ENCODE measurements around the gene TCFL5.

The TCFL5 gene

DNA sequence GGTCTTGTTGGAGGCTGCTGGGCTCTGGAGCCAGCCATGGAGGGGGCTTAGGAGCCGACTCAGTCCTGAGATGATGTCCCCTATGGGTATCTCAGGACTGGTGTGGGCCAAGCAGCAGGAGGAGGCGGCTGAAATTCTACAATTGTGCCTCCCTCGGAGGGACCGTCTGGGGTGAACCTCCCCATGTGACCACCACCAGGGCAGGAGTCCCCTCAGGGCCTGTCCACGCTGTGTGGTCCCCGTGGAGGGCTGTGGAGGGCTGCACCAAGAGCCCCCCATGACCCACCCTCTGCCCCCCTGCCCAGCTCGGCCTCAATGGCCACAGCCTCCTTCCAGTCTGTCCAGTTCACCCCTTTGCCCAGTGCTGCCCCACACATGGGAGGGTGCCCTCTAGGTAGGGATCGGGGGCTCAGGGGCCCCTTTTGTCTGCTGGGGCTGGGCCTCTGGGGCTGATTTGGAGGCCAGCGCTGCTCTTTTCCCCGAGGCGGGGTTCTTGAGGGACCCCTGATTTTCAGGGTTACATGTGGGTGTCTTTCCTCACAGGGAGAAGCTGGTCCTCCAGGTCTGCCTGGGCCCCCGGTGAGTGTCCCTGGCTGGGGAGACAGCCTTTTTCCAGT lies 43.5 kb downstream of the TCFL5 start:
- H3K9me3 ChIP-seq (ENCODE audit: control insufficient read depth, insufficient read depth, low read depth, low read length): no peaks in the 10 kb centered on the region
- TF ChIP-seq GLIS1 (tag by site-specific recombination; IDR thresholded peaks at IDR 0.05) (peak; percentile 96), GLIS2 (tag by site-specific recombination; IDR thresholded peaks at IDR 0.05) (peak; percentile 64), ZNF529 (tag by site-specific recombination; IDR thresholded peaks at IDR 0.05; ENCODE audit: insufficient replicate concordance) (no peak)
- CTCF ChIA-PET: interaction anchor here (0.6 kb wide), 1 partner anchor 144 kb away, joined by 4 read pairs; no protein-coding TSS in a partner anchor
- no peak overlapping the region for H3K4me3 ChIP-seq (ENCODE audit: low read depth, low read length)
- H3K4me1 ChIP-seq (ENCODE audit: control insufficient read depth, insufficient read depth, low read length): peaks cover 6% of the 10 kb centered on the region; the same call in 1 of the 2 replicates
- H3K36me3 ChIP-seq (ENCODE audit: control insufficient read depth in 2 of 2, insufficient read depth in 1 of 2, low read length in 2 of 2): peaks cover 0 to 3% of the 10 kb centered on the region in 2 experiments; a peak in 1 of 3 replicates
- no peak overlapping the region; the same call in 1 of the 2 replicates for H3K27ac ChIP-seq (ENCODE audit: extremely low read depth, low read depth, low read length)
- POLR2A ChIA-PET: interaction anchor here (0.9 kb wide), 1 partner anchor 12 kb away, joined by 3 read pairs; no protein-coding TSS in a partner anchor

DNA sequence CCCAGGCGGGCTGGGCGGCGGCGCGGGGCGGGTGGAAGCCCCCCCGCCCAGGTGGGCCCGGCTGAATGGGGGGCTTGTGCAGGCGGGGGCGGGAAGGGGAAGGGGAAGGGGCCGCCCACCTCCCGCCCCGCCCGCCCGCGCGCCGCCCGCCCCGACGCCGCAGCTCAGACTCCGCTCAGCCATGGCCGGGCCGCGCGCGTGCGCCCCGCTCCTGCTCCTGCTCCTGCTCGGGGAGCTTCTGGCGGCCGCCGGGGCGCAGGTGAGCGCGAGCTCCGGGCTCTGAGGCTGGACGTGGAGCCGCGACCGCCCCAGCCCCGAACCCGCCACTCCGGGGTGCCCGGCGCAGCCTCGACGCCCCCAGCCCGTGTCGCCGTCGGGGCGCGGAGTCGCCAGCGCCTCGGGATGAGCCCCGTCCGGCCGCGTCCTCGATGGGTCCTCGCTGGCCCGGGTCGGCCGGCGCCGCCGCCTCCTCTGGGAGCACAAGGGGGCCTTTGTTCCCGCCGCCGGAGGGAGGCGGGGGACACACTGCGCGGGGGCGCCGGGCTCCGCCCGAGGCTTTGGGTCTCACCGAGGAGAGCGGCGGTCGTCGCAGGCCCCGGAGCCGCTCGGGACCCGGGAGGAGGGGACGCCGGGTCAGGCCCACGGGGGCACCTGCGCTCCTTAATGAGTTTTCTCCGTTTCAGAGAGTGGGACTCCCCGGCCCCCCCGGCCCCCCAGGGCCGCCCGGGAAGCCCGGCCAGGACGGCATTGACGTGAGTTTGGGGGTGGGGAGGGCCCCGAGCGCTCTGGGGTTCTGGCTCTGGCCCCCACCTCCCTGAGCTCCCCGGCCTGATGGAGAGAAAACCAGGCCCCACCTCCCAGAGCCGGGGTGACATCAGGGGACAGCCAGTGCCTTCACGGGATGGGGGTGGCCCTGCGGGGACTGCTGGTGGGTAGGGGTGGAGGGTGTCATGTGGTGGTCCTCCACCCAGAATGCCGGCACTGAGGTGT lies 44.4 kb downstream of the TCFL5 start, which contains the start of gene COL9A3:
TSS of gene COL9A3 (plus strand) at position 167 of the 990 bp plus-strand sequence. CDS start at position 182, 15 bp downstream.
- CTCF ChIA-PET: interaction anchor here (0.6 to 0.7 kb wide), 2 partner anchors 8 to 9 kb away, joined by 3 to 4 read pairs; no protein-coding TSS in a partner anchor

DNA sequence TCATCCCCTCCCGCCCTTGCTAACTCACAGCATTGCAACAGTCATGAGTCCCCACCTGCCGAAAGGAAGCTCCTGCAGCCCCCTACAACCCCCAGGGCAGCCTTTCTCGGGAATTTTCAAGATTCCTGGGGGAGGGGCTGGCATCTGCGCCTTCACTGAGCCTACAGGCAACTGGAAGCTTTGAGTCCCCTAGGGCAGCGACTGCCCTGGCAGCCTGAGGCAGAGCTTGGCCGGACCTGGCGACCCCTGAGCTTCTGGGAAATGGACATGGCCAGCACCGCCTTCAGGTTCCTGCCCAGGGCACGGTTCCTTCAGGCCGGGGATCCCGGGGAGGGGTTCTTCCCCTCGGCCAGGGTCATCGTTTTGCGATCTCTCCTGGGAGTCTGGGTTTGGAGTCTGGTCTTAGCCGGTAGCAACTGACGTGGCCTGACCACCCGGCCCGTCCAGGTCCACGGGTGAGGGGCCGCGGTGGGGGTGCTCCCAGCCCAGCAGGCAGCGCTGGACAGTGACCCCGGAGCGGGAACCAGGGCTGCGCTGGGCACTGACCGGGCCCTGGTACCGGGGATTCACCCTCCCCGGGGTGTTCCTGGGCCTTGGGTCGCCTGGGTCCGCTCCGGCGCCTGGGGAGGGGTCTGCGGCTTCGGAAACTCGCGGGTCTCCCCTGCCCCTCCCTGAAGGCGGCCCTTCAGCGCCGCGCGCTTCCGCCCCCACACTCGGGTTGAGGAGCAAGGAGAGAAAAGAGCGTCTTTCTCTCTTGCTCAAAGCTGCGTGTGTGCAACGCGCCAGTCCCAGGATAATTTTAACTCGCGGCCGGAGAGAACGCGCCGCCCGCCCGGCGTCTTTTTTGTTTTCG lies 45.4 kb downstream of the TCFL5 start:
- Histone ChIP-seq H3K36me3 (ENCODE audit: control insufficient read depth in 2 of 2, insufficient read depth in 1 of 2, low read length in 2 of 2) (peaks cover 0 to 21% of the 10 kb centered on the region in 2 experiments; a peak in 1 of 3 replicates), H3K27ac (ENCODE audit: extremely low read depth, low read depth, low read length) (no peak overlapping the region; the same call in 1 of the 2 replicates), H3K4me3 (ENCODE audit: low read depth, low read length) (peak overlapping the region; percentile 18; the same call in 1 of the 2 replicates), H3K9me3 (ENCODE audit: control insufficient read depth, insufficient read depth, low read depth, low read length) (no peaks in the 10 kb centered on the region), H3K4me1 (ENCODE audit: control insufficient read depth, insufficient read depth, low read length) (peaks cover 6% of the 10 kb centered on the region; the same call in 1 of the 2 replicates)
- TF ChIP-seq, protein P1, sequence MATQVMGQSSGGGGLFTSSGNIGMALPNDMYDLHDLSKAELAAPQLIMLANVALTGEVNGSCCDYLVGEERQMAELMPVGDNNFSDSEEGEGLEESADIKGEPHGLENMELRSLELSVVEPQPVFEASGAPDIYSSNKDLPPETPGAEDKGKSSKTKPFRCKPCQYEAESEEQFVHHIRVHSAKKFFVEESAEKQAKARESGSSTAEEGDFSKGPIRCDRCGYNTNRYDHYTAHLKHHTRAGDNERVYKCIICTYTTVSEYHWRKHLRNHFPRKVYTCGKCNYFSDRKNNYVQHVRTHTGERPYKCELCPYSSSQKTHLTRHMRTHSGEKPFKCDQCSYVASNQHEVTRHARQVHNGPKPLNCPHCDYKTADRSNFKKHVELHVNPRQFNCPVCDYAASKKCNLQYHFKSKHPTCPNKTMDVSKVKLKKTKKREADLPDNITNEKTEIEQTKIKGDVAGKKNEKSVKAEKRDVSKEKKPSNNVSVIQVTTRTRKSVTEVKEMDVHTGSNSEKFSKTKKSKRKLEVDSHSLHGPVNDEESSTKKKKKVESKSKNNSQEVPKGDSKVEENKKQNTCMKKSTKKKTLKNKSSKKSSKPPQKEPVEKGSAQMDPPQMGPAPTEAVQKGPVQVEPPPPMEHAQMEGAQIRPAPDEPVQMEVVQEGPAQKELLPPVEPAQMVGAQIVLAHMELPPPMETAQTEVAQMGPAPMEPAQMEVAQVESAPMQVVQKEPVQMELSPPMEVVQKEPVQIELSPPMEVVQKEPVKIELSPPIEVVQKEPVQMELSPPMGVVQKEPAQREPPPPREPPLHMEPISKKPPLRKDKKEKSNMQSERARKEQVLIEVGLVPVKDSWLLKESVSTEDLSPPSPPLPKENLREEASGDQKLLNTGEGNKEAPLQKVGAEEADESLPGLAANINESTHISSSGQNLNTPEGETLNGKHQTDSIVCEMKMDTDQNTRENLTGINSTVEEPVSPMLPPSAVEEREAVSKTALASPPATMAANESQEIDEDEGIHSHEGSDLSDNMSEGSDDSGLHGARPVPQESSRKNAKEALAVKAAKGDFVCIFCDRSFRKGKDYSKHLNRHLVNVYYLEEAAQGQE (tag by site-specific recombination; IDR thresholded peaks at IDR 0.05): peak; percentile 56
- TF ChIP-seq KLF8 (tag by site-specific recombination; IDR thresholded peaks at IDR 0.05): no peak
- no peak for TF ChIP-seq ZNF768 (tag by site-specific recombination; IDR thresholded peaks at IDR 0.05)
- TF ChIP-seq ZNF324 (tag by site-specific recombination; IDR thresholded peaks at IDR 0.05): no peak
- ChIA-PET CTCF (interaction anchor here (0.5 to 1.4 kb wide), 5 partner anchors 8 to 189 kb away, joined by 3 to 5 read pairs (median 3); no protein-coding TSS in a partner anchor), POLR2A (interaction anchor here (0.8 to 1.7 kb wide), 5 partner anchors 9 to 448 kb away, joined by 3 to 6 read pairs (median 4); partner anchors contain the start of genes OGFR and RPS21)

More for the DNA sequence above, 44.4 kb downstream of the TCFL5 start, which contains the start of gene COL9A3:
- peak within 1 kb of the TSS; percentile 18; the same call in 1 of the 2 replicates for H3K4me3 ChIP-seq (ENCODE audit: low read depth, low read length)
- POLR2A ChIA-PET: interaction anchor here (0.9 to 1.0 kb wide), 2 partner anchors 15 to 430 kb away, joined by 3 to 4 read pairs; partner anchors contain the start of gene RPS21
- H3K36me3 ChIP-seq (ENCODE audit: control insufficient read depth in 2 of 2, insufficient read depth in 1 of 2, low read length in 2 of 2): peaks cover 0 to 12% of the 10 kb centered on the region in 2 experiments; a peak in 1 of 3 replicates
- peaks cover 6% of the 10 kb centered on the region; the same call in 1 of the 2 replicates for H3K4me1 ChIP-seq (ENCODE audit: control insufficient read depth, insufficient read depth, low read length)
- no peak within 1 kb of the TSS; the same call in 1 of the 2 replicates for H3K27ac ChIP-seq (ENCODE audit: extremely low read depth, low read depth, low read length)
- TF ChIP-seq ZNF510 (tag by site-specific recombination; IDR thresholded peaks at IDR 0.05; ENCODE audit: insufficient replicate concordance) (no peak), EGR2 (tag by site-specific recombination; IDR thresholded peaks at IDR 0.05; ENCODE audit: low read depth) (no peak), ZNF792 (tag by site-specific recombination; IDR thresholded peaks at IDR 0.05) (no peak), ZFP37 (tag by site-specific recombination; IDR thresholded peaks at IDR 0.05) (no peak), ZNF521 (tag by site-specific recombination; IDR thresholded peaks at IDR 0.05) (no peak), ZXDB (tag by site-specific recombination; IDR thresholded peaks at IDR 0.05) (no peak), ZNF416 (tag by site-specific recombination; IDR thresholded peaks at IDR 0.05) (no peak), ZSCAN16 (tag by site-specific recombination; IDR thresholded peaks at IDR 0.05) (no peak), ZNF214 (tag by site-specific recombination; IDR thresholded peaks at IDR 0.05; ENCODE audit: borderline replicate concordance) (no peak), ZNF426 (tag by site-specific recombination; IDR thresholded peaks at IDR 0.05) (no peak), ZNF274 (IDR thresholded peaks at IDR 0.05; ENCODE audit: low read length) (no peak), ZNF274 (tag by site-specific recombination; IDR thresholded peaks at IDR 0.05; ENCODE audit: borderline replicate concordance) (no peak), SCRT1 (tag by site-specific recombination; IDR thresholded peaks at IDR 0.05; ENCODE audit: borderline replicate concordance) (no peak), ZNF776 (tag by site-specific recombination; IDR thresholded peaks at IDR 0.05; ENCODE audit: borderline replicate concordance) (no peak), TCF7L2 (IDR thresholded peaks at IDR 0.05; ENCODE audit: borderline replicate concordance, low read depth, low read length) (no peak), ZNF610 (tag by site-specific recombination; IDR thresholded peaks at IDR 0.05; ENCODE audit: borderline replicate concordance) (no peak), ZNF19 (tag by site-specific recombination; IDR thresholded peaks at IDR 0.05; ENCODE audit: low read depth) (no peak), ZNF184 (tag by site-specific recombination; IDR thresholded peaks at IDR 0.05) (no peak)
- TF ChIP-seq, protein P2, sequence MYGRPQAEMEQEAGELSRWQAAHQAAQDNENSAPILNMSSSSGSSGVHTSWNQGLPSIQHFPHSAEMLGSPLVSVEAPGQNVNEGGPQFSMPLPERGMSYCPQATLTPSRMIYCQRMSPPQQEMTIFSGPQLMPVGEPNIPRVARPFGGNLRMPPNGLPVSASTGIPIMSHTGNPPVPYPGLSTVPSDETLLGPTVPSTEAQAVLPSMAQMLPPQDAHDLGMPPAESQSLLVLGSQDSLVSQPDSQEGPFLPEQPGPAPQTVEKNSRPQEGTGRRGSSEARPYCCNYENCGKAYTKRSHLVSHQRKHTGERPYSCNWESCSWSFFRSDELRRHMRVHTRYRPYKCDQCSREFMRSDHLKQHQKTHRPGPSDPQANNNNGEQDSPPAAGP (tag by site-specific recombination; IDR thresholded peaks at IDR 0.05): no peak
- TF ChIP-seq, protein P3, sequence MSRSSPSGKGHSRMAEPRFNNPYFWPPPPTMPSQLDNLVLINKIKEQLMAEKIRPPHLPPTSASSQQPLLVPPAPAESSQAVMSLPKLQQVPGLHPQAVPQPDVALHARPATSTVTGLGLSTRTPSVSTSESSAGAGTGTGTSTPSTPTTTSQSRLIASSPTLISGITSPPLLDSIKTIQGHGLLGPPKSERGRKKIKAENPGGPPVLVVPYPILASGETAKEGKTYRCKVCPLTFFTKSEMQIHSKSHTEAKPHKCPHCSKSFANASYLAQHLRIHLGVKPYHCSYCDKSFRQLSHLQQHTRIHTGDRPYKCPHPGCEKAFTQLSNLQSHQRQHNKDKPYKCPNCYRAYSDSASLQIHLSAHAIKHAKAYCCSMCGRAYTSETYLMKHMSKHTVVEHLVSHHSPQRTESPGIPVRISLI (tag by site-specific recombination; IDR thresholded peaks at IDR 0.05): no peak
- no peaks in the 10 kb centered on the region for H3K9me3 ChIP-seq (ENCODE audit: control insufficient read depth, insufficient read depth, low read depth, low read length)
